ENCODE measurements around the gene HECTD1. TPM values are rescaled to one million over a fixed set of nuclear protein-coding genes. Genes with fewer than 3 reads are reported as not detected.
"Not testable (repeated sequence)": the region's sequence is repeated elsewhere in the genome, so short reads cannot be mapped to it uniquely, and the experiment has no call there.

The HECTD1 gene
- total and polyA plus RNA-seq, 12 donors = 49.5 to 189 (median 151) TPM

- Histone ChIP-seq H3K27ac (peak overlapping the region in 1 of 10 donors; percentile 16), H3K4me1 (peaks cover 0 to 25% (median 19%) of the 10 kb centered on the region in 9 donors), H3K27me3 (no peaks in the 10 kb centered on the region), H3K4me3 (no peak overlapping the region), H3K36me3 (peaks cover 0 to 12% (median 0%) of the 10 kb centered on the region in 9 donors), H3K9me3 (no peaks in the 10 kb centered on the region)
- intact Hi-C loops (cut with DNase I) = no loop called here
- 69 to 77% methylated on average over 2 of the region's 2 CpGs for WGBS, 2 donors
- no peak for DNase-seq
- TF ChIP-seq CTCF (IDR thresholded peaks at IDR 0.05) = no peak
- no peak for ATAC-seq
Measured at GRCh38 chr14:31092160-31092708, 115.4 kb downstream of the HECTD1 start.

GRCh38 chr14:31090883-31091764 lies 116.5 kb downstream of the HECTD1 start:
- Histone ChIP-seq H3K4me1 (peaks cover 0 to 25% (median 19%) of the 10 kb centered on the region in 9 donors), H3K9me3 (no peaks in the 10 kb centered on the region), H3K4me3 (no peak overlapping the region), H3K27ac (peak overlapping the region in 9 of 10 donors; percentile 10 to 88 (median 59)), H3K36me3 (peaks cover 0 to under 1% (median 0%) of the 10 kb centered on the region in 9 donors), H3K27me3 (no peaks in the 10 kb centered on the region)
- DNase-seq (peak in 1 of 2 donors; percentile 16), ATAC-seq (peak; percentile 78 to 96 (median 80))
- intact Hi-C loops (cut with DNase I) = no loop called here
- WGBS, 2 donors = 25 to 31% methylated on average over 5 of the region's 5 CpGs
- no peak for TF ChIP-seq CTCF (IDR thresholded peaks at IDR 0.05)

- not testable (repeated sequence) for H3K9me3 ChIP-seq, H3K27me3 ChIP-seq, DNase-seq, ATAC-seq, H3K27ac ChIP-seq, H3K4me3 ChIP-seq
- Histone ChIP-seq H3K4me1 (peaks cover 0 to 15% (median 12%) of the 10 kb centered on the region in 9 donors), H3K36me3 (peaks cover 0 to 18% (median 0%) of the 10 kb centered on the region in 9 donors)
- 96 to 97% methylated on average over 9 of the region's 9 CpGs for WGBS, 2 donors
- intact Hi-C loops (cut with DNase I) = loop anchor here in 1 of 10 donors (10.0 kb wide), 1 partner anchor 62 kb away; the partner anchor contains the start of genes AP4S1 and STRN3
Measured at GRCh38 chr14:31086466-31086865, 121.1 kb downstream of the HECTD1 start.

GRCh38 chr14:31085027-31085426 lies 122.6 kb downstream of the HECTD1 start:
- ATAC-seq = no peak
- 98% methylated on average over 3 of the region's 3 CpGs for WGBS, 2 donors
- no peaks in the 10 kb centered on the region for H3K27me3 ChIP-seq
- peaks cover 0 to 7% (median 0%) of the 10 kb centered on the region in 9 donors for H3K4me1 ChIP-seq
- H3K4me3 ChIP-seq = no peak overlapping the region
- DNase-seq = no peak
- TF ChIP-seq CTCF (IDR thresholded peaks at IDR 0.05) = no peak
- H3K9me3 ChIP-seq = no peaks in the 10 kb centered on the region
- H3K27ac ChIP-seq = no peak overlapping the region
- peaks cover 0 to 26% (median 0%) of the 10 kb centered on the region in 9 donors for H3K36me3 ChIP-seq
- intact Hi-C loops (cut with DNase I) = loop anchor here in 1 of 10 donors (10.0 kb wide), 1 partner anchor 60 kb away; the partner anchor contains the start of genes AP4S1 and STRN3

Data from heart right ventricle (tissue), 16 donors.